Stimulated activated CD4-positive, alpha-beta T cell treated with anti-CD3 and anti-CD28 coated beads, TNF-alpha, amount 100 ng/mL, for 4 hours (primary cell): ENCODE data around the gene TAF5L.
"Not testable (repeated sequence)": the region's sequence is repeated elsewhere in the genome, so short reads cannot be mapped to it uniquely, and the experiment has no call there.

Source experiments
- DNase-seq, 3 experiments: peaks; one replicate each; pipeline ENCODE4 v3.0.0-alpha.2; 2020; ENCODE audit warnings: low read depth in 3 of 3

Gene TAF5L

GRCh38 chr1:229603371-229604005 is 22.4 kb downstream of the TAF5L start:
- DNase-seq: no peak

DNA sequence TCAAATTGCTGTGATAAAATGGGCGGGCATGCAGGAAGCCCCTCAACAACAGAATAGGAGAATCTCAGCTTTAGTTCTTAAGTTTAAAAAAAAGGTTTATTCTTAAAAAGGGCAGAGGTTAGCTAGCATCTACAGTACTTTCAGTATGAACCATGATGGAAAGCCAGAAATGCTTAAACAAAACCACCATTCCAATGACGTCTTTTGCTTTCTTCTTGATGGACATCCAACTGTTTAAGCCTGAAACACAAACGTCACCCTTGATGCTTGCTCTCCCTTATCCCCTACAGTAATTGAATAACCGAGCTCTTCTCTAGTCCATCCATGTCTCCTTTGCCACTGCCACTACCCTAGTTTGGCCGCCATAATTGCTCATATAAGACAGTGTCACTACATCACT is 25.7 kb downstream of the TAF5L start:
- no peak for DNase-seq

GRCh38 chr1:229599218-229599954 is 26.5 kb downstream of the TAF5L start:
- DNase-seq: no peak

DNA sequence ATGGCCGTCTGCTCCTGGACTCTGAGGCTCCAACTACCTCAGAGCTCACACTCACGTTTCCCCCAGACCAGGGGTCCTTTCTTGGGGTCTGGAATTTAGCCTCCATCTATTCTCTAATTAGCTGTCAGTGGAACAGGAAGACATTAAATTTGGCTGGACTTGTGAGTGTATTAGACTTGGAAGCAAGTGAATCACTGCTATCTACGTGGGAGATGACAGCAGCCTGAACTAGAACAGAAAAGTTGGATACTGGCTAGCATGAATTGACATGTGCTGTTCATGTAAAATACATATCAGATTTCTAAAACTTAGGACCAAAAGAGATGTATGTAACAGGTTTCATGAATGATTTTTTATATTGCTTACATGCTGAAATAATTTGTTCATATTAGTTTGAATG is 28.0 kb downstream of the TAF5L start:
- no peak for DNase-seq

DNA sequence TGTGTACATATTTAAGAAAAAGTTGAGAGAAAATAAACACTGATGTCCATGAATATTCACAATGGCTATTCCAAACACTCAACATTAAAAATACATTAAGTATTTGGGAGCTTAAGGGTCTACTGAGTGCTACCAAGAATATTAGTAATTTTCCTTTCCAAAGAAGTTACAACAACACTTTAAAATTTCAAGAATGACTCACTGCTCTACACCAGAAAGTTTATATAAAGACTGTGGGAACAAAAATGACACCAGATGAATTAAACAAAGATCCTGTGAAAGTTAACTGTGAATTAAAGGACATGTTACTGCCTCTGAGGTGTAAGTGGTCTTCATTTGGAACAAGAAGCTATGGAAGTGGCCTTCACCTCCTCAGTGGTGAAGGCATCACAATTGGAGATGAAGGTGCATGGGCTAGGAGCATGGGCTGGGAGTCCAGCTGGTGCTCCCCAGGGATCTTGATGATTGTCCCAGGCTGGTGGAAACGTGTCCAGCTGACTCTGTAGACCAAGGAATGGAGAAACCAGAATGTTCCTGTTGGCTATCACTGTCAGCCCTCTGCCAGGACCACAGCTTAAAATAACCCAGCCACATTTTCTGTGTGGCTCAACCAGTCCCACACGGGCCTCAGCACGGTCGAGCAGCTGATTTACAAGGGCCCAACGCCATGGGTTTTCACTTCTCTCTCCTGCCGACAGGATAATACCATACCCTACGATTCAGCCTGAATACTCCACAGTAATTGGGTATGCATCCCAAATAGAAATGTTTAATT is 28.8 kb downstream of the TAF5L start:
- no peak for DNase-seq

- not testable (repeated sequence) for DNase-seq
Observed at GRCh38 chr1:229595876-229596275, 30.0 kb downstream of the TAF5L start.

DNA sequence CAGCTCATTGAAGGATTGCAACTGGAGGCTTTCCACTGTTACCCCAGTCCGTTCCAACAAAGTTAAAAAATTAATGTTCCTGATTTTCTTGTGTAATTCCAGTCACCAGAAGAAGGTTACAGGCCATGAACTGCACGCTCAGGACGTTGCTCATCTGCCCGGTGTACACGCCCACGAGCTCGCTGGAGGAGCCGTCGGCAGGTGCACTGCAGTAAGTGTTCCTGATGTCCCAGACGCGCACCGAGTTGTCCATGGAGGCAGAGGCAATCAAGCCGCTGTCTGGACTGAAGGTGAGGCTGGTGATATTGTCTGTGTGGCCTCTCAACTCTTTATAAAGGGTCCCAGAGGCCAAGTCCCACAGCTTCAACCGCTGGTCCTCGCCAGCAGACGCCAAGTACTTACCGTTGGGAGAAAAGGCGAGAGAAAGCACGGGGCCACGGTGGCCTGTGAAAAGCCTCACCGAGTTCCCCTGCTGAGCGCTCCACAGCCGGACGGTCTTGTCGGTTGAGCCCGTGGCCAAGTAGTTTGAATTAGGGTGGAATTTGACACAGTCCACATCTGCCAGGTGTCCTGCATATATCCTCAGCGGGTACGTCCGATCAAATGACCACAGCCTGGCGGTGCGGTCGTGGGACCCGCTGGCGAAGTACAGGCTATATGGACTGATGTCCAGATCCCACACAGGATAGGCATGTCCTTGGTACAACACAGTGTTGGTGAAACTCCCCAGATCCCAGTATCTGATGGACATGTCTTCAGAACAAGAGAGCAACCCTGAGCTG is 31.5 kb downstream of the TAF5L start:
- DNase-seq: no peak

GRCh38 chr1:229593800-229594199 is 32.1 kb downstream of the TAF5L start:
- DNase-seq: no peak

GRCh38 chr1:229590119-229590518 is 35.8 kb downstream of the TAF5L start:
- DNase-seq: no peak

GRCh38 chr1:229585338-229585737 is 40.6 kb downstream of the TAF5L start:
- DNase-seq: no peak

- no peak for DNase-seq
Observed at GRCh38 chr1:229582715-229583114, 43.2 kb downstream of the TAF5L start.

DNA sequence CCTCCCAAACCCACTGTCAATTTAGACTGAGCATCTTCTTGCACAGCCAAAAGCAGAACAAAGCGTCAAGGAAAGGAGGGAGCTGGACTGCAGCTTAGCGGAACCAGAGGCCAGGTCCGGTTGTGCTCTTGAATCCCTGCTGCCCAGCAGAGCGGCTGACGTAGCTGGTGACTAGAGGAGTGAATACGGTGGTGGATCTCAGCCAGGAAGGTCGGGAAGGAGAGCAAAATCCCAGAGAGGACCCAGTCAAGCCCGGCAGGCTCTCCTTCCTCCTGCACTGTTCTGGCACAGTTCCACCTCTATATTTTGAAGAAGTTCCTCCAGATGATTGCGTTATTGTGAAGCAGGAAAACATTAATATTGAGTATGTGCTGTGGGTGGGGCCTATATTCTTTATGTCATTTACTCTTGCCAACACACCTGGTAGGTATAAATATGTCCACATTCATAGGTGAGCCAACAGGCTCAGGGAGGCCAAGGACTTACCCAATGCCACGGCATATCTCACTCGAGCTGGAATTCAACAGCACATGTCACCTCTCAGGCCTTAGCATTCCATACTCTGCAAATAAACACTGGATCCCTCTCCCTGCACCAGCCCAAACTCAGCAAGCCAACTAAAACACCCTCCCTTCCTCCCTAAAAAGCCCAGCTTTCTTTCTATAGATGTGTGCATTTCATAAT is 43.8 kb downstream of the TAF5L start:
- DNase-seq: no peak

DNA sequence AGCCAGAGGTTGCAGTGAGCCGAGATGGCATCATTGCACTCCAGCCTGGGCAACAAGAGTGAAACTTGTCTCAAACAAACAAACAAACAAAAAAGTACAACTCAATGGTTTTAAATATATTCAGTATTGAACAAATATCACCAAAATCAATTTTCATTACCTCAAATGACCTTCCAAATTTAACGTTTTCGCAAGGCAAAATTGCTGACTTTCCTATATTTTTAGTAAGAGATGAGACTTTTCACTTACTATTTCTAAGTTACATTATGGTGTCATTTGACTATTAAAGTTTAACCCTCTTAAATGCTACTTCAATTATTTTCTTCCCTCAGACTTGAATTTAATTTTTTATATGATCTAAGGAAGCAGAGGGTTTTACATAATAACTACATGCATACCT is 44.4 kb downstream of the TAF5L start:
- no peak for DNase-seq

DNA sequence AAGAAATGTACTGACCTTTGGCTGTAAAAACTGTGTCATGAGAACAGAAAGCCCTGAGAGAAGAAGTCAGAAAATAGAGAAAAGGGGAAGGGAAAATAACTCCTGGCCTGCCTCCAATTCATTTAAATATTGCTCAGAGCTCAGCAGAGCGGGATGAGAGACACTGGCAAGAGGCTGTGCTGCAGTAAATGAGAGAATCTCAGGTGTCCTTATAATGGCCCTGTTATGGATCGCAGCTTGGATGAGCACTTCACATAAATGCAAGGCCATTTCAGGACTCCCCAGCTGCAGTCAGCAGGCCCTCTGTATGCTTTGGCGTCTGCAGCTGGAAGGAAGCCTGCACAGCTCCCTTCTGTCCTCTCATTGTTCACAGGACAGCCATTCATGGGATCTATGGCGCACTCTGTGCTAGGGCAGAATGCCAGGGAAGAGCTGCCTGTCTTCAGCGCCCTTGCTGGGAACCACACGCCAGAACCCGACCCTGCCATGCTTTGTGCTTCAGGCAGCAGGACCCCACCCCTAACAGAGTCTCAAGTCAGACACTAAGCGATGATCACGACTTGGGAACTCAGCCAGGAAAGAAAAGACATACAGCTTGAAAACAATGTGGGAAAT is 46.8 kb downstream of the TAF5L start:
- no peak for DNase-seq

DNA sequence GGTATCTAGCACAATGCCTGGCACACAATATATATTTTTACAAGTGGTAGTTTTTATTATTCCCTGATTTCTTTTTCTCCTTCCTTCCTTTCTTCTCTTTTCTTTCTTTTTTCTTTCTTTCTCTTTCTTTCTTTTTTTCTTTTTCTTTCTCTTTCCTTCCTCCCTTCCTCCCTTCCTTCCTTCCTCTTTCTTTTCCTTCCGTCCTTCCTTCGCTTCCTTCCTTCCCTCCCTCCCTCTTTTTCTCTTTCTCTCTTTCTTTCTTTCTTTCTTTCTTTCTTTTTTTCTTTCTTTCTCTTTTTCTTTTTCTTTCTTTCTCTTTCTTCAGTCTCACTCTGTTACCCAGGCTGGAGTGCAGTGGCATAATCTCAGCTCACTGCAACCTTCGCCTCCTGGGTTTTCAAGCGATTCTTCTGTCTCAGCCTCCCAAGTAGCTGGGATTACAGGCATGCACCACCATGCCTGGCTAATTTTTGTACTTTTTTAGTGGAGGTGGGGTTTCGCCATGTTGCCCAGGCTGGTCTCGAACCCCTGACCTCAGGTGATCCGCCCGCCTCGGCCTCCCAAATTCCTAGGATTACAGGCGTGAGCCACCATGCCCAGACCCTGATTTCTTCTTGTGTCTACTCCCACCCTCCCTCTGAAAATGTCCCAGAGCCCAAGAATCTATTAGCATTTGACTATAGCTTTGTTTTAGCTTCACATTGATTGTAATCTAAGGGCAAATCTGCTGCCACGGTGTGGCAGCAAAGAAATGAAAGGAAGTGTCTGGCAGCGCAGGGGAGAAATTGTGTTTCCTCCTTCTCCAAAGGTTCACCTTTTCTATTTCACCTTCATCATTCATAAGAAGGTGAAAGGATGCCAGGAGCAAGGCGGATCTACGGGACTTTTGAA is 47.5 kb downstream of the TAF5L start:
- no peak for DNase-seq

GRCh38 chr1:229574679-229575442 is 51.1 kb downstream of the TAF5L start:
- no peak for DNase-seq

DNA sequence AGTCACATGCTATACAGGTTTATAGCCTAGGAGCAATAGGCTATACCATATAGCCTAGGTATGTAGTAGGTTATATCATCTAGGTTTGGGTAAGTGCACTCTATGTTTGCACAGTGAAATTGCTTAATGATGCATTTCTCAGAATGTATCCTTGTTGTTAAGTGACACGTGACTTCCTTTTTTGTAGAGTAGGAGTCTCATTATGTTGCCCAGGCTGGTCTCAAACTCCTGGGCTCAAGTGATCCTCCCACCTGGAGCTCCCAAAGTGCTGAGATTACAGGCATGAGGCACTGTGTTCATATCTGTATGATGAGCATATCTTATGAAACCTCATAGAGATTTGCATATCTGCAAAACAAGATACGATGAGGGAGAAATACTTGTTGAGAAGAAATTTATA is 53.6 kb downstream of the TAF5L start:
- no peak for DNase-seq

DNA sequence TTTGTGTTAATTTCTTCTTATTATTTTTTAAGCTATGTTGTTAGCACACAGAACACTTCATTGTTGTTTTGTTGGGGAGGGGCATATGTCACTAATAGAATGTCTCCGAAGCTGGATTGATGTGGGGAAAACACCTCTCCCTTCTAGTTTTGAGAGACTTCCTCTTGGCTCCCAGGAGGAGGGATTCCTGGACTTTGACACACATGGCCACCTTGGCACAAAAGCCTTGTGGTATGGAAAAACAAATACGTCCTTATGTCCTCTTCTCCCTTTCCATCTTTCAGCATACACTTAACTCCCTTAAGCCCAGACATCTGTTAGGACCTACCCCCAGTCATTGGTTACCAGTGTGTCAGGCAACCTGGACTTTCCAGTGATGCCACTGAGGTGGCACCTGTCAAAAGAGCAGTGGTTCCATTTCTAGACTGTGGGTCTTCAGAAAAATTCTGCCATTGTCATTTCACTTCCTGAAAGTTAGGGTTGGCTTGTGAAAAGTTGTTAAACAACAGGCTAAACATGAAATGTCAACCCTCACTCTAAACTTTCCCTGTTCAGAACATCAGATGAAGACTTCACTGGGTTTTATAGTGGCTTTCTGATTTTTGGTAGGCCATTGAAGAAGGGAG is 54.9 kb downstream of the TAF5L start:
- no peak for DNase-seq

GRCh38 chr1:229570305-229570704 is 55.6 kb downstream of the TAF5L start:
- no peak for DNase-seq
